C4-2B (cell line): ENCODE results near the gene UBTD2.

Experiments used
- H3K27ac ChIP-seq: fragments of 450-650 bp; 2 replicates; pipeline ENCODE4 v1.5.1; 2017
- CTCF ChIP-seq: fragments of 450-650 bp; conservative IDR thresholded peaks from 2 replicates; pipeline ENCODE4 v1.5.1; 2017; ENCODE audit warnings: mild to moderate bottlenecking
- ZFX ChIP-seq: fragments of 450-650 bp; IDR thresholded peaks from 2 replicates; pipeline ENCODE4 v1.6.1; 2017

UBTD2 gene

GRCh38 chr5:172172912-172173563, 110.5 kb downstream of the UBTD2 start:
- no peak overlapping the region for H3K27ac ChIP-seq
- TF ChIP-seq CTCF (no peak), ZFX (no peak)

- H3K27ac ChIP-seq, result no peak overlapping the region
- TF ChIP-seq CTCF (no peak), ZFX (no peak)
These were observed 112.4 kb downstream of the UBTD2 start for GRCh38 chr5:172171118-172171517.

- TF ChIP-seq CTCF (no peak), ZFX (no peak)
- peak overlapping the region; percentile 0; the same call in 1 of the 2 replicates for H3K27ac ChIP-seq
These were observed 113.3 kb downstream of the UBTD2 start for GRCh38 chr5:172170251-172170701.

- no peak overlapping the region for H3K27ac ChIP-seq
- TF ChIP-seq CTCF, result no peak
These were observed 114.3 kb downstream of the UBTD2 start for GRCh38 chr5:172169216-172169615.

GRCh38 chr5:172168311-172168710, 115.3 kb downstream of the UBTD2 start:
- H3K27ac ChIP-seq, result no peak overlapping the region

GRCh38 chr5:172167895-172168294, 115.7 kb downstream of the UBTD2 start:
- H3K27ac ChIP-seq, result no peak overlapping the region
- TF ChIP-seq ZFX, result no peak
- TF ChIP-seq CTCF, result no peak

More at GRCh38 chr5:172168311-172168710, 115.3 kb downstream of the UBTD2 start:
- TF ChIP-seq CTCF, result no peak
- no peak for TF ChIP-seq ZFX

GRCh38 chr5:172166030-172166826, 117.3 kb downstream of the UBTD2 start:
- no peak overlapping the region for H3K27ac ChIP-seq
- TF ChIP-seq ZFX (no peak), CTCF (no peak)
